Right lobe of liver (tissue), 6 donors: ENCODE data around the gene MYEOV. TPM values are rescaled to one million over a fixed set of nuclear protein-coding genes. Genes with fewer than 3 reads are reported as not detected.

Source experiments
- ATAC-seq, 4 donors: fragments of 200-7000 bp; cut with Tn5 transposase; one replicate each; pipeline ENCODE4 v1.9.1; 2020; ENCODE audit warnings: mild to moderate bottlenecking in 4 of 4, moderate library complexity in 4 of 4
- DNase-seq, 3 donors: peaks; one replicate each; pipeline ENCODE4 v3.0.0-alpha.2; 2020
- H3K27ac ChIP-seq, 3 donors: fragments of 200-600 bp; one replicate each; pipeline ENCODE4 v1.8.0; 2022
- H3K27me3 ChIP-seq, 2 donors: fragments of 200-600 bp; one replicate each; pipeline ENCODE4 v1.8.0; 2022
- H3K36me3 ChIP-seq, 4 donors: fragments of 200-600 bp; sonication (generic) in 1 of 4; one replicate each; pipeline versions ENCODE4 v1.5.1 to v1.8.0; 2017 to 2022; ENCODE audit warnings: control low read depth in 1 of 4
- H3K4me1 ChIP-seq, 4 donors: fragments of 200-600 bp; sonication (generic) in 1 of 4; one replicate each; pipeline versions ENCODE4 v1.5.1 to v1.8.0; 2017 to 2022; ENCODE audit warnings: control low read depth in 1 of 4
- H3K4me3 ChIP-seq, 3 donors: fragments of 200-600 bp; one replicate each; pipeline ENCODE4 v1.8.0; 2022
- H3K9me3 ChIP-seq, 4 donors: fragments of 200-600 bp; sonication (generic) in 1 of 4; one replicate each; pipeline versions ENCODE4 v1.5.1 to v1.8.0; 2017 to 2022; ENCODE audit warnings: control low read depth in 1 of 4
- CTCF ChIP-seq, 4 donors: fragments of 200-600 bp in 3 of 4; fragments of 450-650 bp in 1 of 4; IDR thresholded peaks; one replicate each; pipeline versions ENCODE4 v1.5.1 to v1.8.0; 2016 to 2022; ENCODE audit warnings: antibody characterized with exemption in 4 of 4, mild to moderate bottlenecking in 2 of 4
- POLR2A ChIP-seq: fragments of 450-650 bp; IDR thresholded peaks from one replicate; pipeline ENCODE4 v1.6.1; 2017; ENCODE audit warnings: antibody characterized with exemption, mild to moderate bottlenecking
- WGBS: methylation state at CpG from one replicate; pipeline ENCODE4 v1.1.6; 2018; ENCODE audit warnings: low coverage, low lambda C conversion rate; ENCODE audit not compliant: insufficient coverage; ENCODE audit errors: missing lambda C conversion rate; 5-methylcytosine and 5-hydroxymethylcytosine counted together
- intact Hi-C, 2 donors: fragments of 100-400 bp; cut with DNase I; formaldehyde crosslinking; loops; one replicate each; pipeline versions ENCODE4 v1.11.2 to v1.14.1; 2022
- total RNA-seq, 6 experiments: library from RNA; depleted of rRNA in 2 of 6; stranded (reverse); fragments of >200 nt in 2 of 6; fragmentation: NEBNext Ultra II Directional in 3 of 6; extraction: Animal tissue kit (Norgen Biotek cat#: 25700) in 3 of 6; gene quantifications; one replicate each; pipeline versions ENCODE4 v1.1.0 to v1.2.4, GENCODE V29; 2016 to 2023
- donor health status: DM: no; HTN: yes; CAD: no.
- donor health status: DM: no; HTN: no; CAD: no.
- donor health status: DM: no; HTN: no; CAD: no.
- donor health status: DM: no; HTN: yes; CAD: no.
- donor health status: DM: no; HTN: yes; CAD: no.

The MYEOV gene
- total RNA-seq, 6 experiments from 2014 or later: 0.25 to 1.2 (median 0.70) TPM; not detected in 2

- H3K9me3 ChIP-seq: no peaks in the 10 kb centered on the region
- peaks cover 0 to 7% (median 3%) of the 10 kb centered on the region in 4 donors for H3K4me1 ChIP-seq
- no peak overlapping the region for H3K27ac ChIP-seq
- no peak for TF ChIP-seq POLR2A
- TF ChIP-seq CTCF (IDR thresholded peaks at IDR 0.05): no peak
- no peaks in the 10 kb centered on the region for H3K36me3 ChIP-seq
- H3K27me3 ChIP-seq: no peaks in the 10 kb centered on the region
- no peak overlapping the region for H3K4me3 ChIP-seq
- intact Hi-C loops: no loop called here
- no peak for ATAC-seq
- peak in 1 of 3 donors; percentile 37 for DNase-seq
- whole genome bisulfite sequencing: 76% methylated on average over 6 of the region's 14 CpGs
These were observed 17.2 kb downstream of the MYEOV start for GRCh38 chr11:69310934-69311766.

- no peak overlapping the region for H3K4me3 ChIP-seq
- TF ChIP-seq CTCF (IDR thresholded peaks at IDR 0.05): no peak
- no peak for TF ChIP-seq POLR2A
- ATAC-seq: peak in 3 of 4 donors; percentile 26 to 40 (median 27)
- no peaks in the 10 kb centered on the region for H3K4me1 ChIP-seq
- H3K27ac ChIP-seq: no peak overlapping the region
- H3K27me3 ChIP-seq: no peaks in the 10 kb centered on the region
- 40% methylated on average over 14 of the region's 14 CpGs for WGBS
- no peaks in the 10 kb centered on the region for H3K9me3 ChIP-seq
- H3K36me3 ChIP-seq: no peaks in the 10 kb centered on the region
- DNase-seq: peak in 1 of 3 donors; percentile 45
- intact Hi-C loops: no loop called here
These were observed 17.9 kb downstream of the MYEOV start for GRCh38 chr11:69311767-69312385.

GRCh38 chr11:69312453-69313404, 18.8 kb downstream of the MYEOV start:
- TF ChIP-seq CTCF (IDR thresholded peaks at IDR 0.05) (no peak), POLR2A (no peak)
- Histone ChIP-seq H3K4me3 (no peak overlapping the region), H3K4me1 (no peaks in the 10 kb centered on the region), H3K27ac (no peak overlapping the region), H3K36me3 (no peaks in the 10 kb centered on the region), H3K9me3 (no peaks in the 10 kb centered on the region), H3K27me3 (no peaks in the 10 kb centered on the region)
- WGBS: 32% methylated on average over 9 of the region's 15 CpGs
- intact Hi-C loops: no loop called here
- peak; percentile 46 to 56 (median 49) for ATAC-seq
- peak in 1 of 3 donors; percentile 45 for DNase-seq

GRCh38 chr11:69313992-69314391, 20.0 kb downstream of the MYEOV start:
- 75% methylated on average over 1 of the region's 2 CpGs for WGBS
- no peaks in the 10 kb centered on the region for H3K36me3 ChIP-seq
- TF ChIP-seq CTCF (IDR thresholded peaks at IDR 0.05) (no peak), POLR2A (no peak)
- H3K4me1 ChIP-seq: no peaks in the 10 kb centered on the region
- H3K27ac ChIP-seq: no peak overlapping the region
- H3K9me3 ChIP-seq: no peaks in the 10 kb centered on the region
- DNase-seq (no peak), ATAC-seq (no peak)
- intact Hi-C loops: no loop called here
- H3K4me3 ChIP-seq: no peak overlapping the region
- no peaks in the 10 kb centered on the region for H3K27me3 ChIP-seq
